HG02759 (cell line): Measurements from ENCODE around the gene LRCH1.
A peak's percentile ranks its signal among the peaks of the same experiment; 100 is the strongest.

ENCODE experiments used
- ATAC-seq: cut with Tn5 transposase; IDR thresholded peaks from one replicate; pipeline ENCODE4 v1.9.1; 2021; ENCODE audit warnings: mild to moderate bottlenecking, moderate library complexity; ENCODE audit not compliant: unreplicated experiment

The LRCH1 gene

GRCh38 chr13:46783504-46783903, 230.5 kb downstream of the LRCH1 start:
- no peak for ATAC-seq

GRCh38 chr13:46795321-46795720, 242.4 kb downstream of the LRCH1 start:
- ATAC-seq, result no peak

GRCh38 chr13:46796129-46796514, 243.2 kb downstream of the LRCH1 start:
- no peak for ATAC-seq

GRCh38 chr13:46796515-46797474, 243.8 kb downstream of the LRCH1 start, which contains the start of gene ESD:
TSS of gene ESD (minus strand) at chr13:46797161. CDS start at chr13:46791413, 5,748 bp downstream.
- peak; percentile 94 for ATAC-seq

- ATAC-seq, result no peak
These were observed 244.7 kb downstream of the LRCH1 start for GRCh38 chr13:46797501-46798237.

GRCh38 chr13:46799139-46799538, 246.2 kb downstream of the LRCH1 start:
- ATAC-seq, result no peak

GRCh38 chr13:46801858-46802257, 248.9 kb downstream of the LRCH1 start:
- no peak for ATAC-seq
